K562 (cell line): Measurements from ENCODE around the gene PLCB3. TPM values are rescaled to one million over a fixed set of nuclear protein-coding genes. Genes with fewer than 3 reads are reported as not detected.

Source experiments
- BCL6 ChIP-seq: fragments of 250-450 bp; sonication (Bioruptor Pico); IDR thresholded peaks from 2 replicates; pipeline ENCODE4 v1.4.0; 2020
- BHLHE40 ChIP-seq: IDR thresholded peaks from 2 replicates; pipeline ENCODE4 v1.6.1; 2011; ENCODE audit warnings: low read length, improper control_type of control experiment
- CTBP1 ChIP-seq: fragments of 450-650 bp; IDR thresholded peaks from 2 replicates; pipeline ENCODE4 v1.6.1; 2016; ENCODE audit warnings: borderline replicate concordance
- CXXC5 ChIP-seq: fragments of 250-450 bp; sonication (Bioruptor Pico); IDR thresholded peaks from 2 replicates; pipeline ENCODE4 v1.8.0; 2022; ENCODE audit warnings: inconsistent platforms, mild to moderate bottlenecking, moderate library complexity
- GTF2E2 ChIP-seq: fragments of 200-800 bp; sonication (Bioruptor generic); IDR thresholded peaks from 2 replicates; pipeline ENCODE4 v1.6.1; 2016; ENCODE audit warnings: missing genetic modification characterization, missing compliant biosample characterization
- IFI16 ChIP-seq: fragments of 250-450 bp; sonication (Bioruptor Pico); IDR thresholded peaks from 2 replicates; pipeline ENCODE4 v2.1.2; 2022; ENCODE audit warnings: mild to moderate bottlenecking, inconsistent platforms
- KLF10 ChIP-seq: fragments of 250-450 bp; sonication (Bioruptor Pico); IDR thresholded peaks from 2 replicates; pipeline ENCODE4 v1.6.1; 2021; ENCODE audit warnings: matching md5 sums
- MAFG ChIP-seq: fragments of 450-650 bp; conservative IDR thresholded peaks from 2 replicates; pipeline ENCODE4 v1.6.1; 2016; ENCODE audit warnings: missing genetic modification characterization, missing compliant biosample characterization
- MAZ ChIP-seq, 2 experiments: fragments of 450-650 bp in 1 of 2; sonication (generic) in 1 of 2; formaldehyde crosslinking; IDR thresholded peaks in 1 of 2; conservative IDR thresholded peaks in 1 of 2; 2 replicates each; pipeline versions ENCODE4 v1.4.0 to v1.5.0; 2020; ENCODE audit warnings: mild to moderate bottlenecking in 1 of 2, missing genetic modification reagents in 1 of 2
- NCOA1 ChIP-seq: fragments of 450-650 bp; IDR thresholded peaks from 2 replicates; pipeline ENCODE4 v1.6.1; 2016; ENCODE audit warnings: low read depth
- SMARCE1 ChIP-seq: fragments of 450-650 bp; IDR thresholded peaks from 2 replicates; pipeline ENCODE4 v1.7.1; 2016; ENCODE audit warnings: mild to moderate bottlenecking
- STAG1 ChIP-seq: sonication (generic); formaldehyde crosslinking; IDR thresholded peaks from 2 replicates; pipeline ENCODE4 v1.5.0; 2020; ENCODE audit warnings: missing genetic modification reagents, borderline replicate concordance
- ZFP1 ChIP-seq: fragments of 450-650 bp; formaldehyde crosslinking; IDR thresholded peaks from 2 replicates; pipeline ENCODE4 v1.4.0; 2020; ENCODE audit warnings: mild to moderate bottlenecking, mixed read lengths
- polyA plus RNA-seq, 8 experiments: library from polyadenylated mRNA; depleted of rRNA in 4 of 8; stranded (reverse) in 5 of 8; unstranded in 3 of 8; fragments of >200 nt; fragmentation: Nextera tagmentation in 2 of 8; fragmentation: Illumina TruSeq in 1 of 8; extraction: Ambion mirVana in 2 of 8; extraction: Trizol in 1 of 8; gene quantifications; 2 replicates each; pipeline versions ENCODE4 v1.2.1 to v1.2.3, GENCODE V29; 2011 to 2014; ENCODE audit warnings: inconsistent platforms in 1 of 8, missing spikeins in 1 of 8
- total RNA-seq, 7 experiments: library from RNA; depleted of rRNA in 6 of 7; stranded (reverse); fragments of >200 nt in 6 of 7; fragmentation: Illumina TruSeq in 2 of 7; extraction: Trizol in 2 of 7; gene quantifications; 2 replicates each; pipeline versions ENCODE4 v1.2.1 to v1.2.3, GENCODE V29; 2011 to 2021; ENCODE audit warnings: low replicate concordance in 1 of 7
- TF ChIP-seq, protein P1 (sequence below): sonication (generic); IDR thresholded peaks from 2 replicates; pipeline ENCODE4 v1.6.1; 2016
- TF ChIP-seq, protein P2 (sequence below): fragments of 450-650 bp; IDR thresholded peaks from 2 replicates; pipeline ENCODE4 v1.6.1; 2018; ENCODE audit warnings: mild to moderate bottlenecking, low read depth; ENCODE audit not compliant: partially characterized antibody
- TF ChIP-seq, protein P3 (sequence below): IDR thresholded peaks from 3 replicates; pipeline ENCODE4 v1.6.1; 2011; ENCODE audit warnings: borderline replicate concordance, mild to moderate bottlenecking; ENCODE audit not compliant: insufficient read length, insufficient read depth
- TF ChIP-seq, protein P4 (sequence below): sonication (generic); formaldehyde crosslinking; IDR thresholded peaks from 2 replicates; pipeline ENCODE4 v1.8.1; 2023; ENCODE audit warnings: missing genetic modification reagents, mild to moderate bottlenecking, borderline replicate concordance
- TF ChIP-seq, protein P5 (sequence below): fragments of 450-650 bp; formaldehyde crosslinking; IDR thresholded peaks from 2 replicates; pipeline ENCODE4 v1.4.0; 2020; ENCODE audit warnings: mild to moderate bottlenecking

Gene PLCB3
- total and polyA plus RNA-seq, 9 of the 15 experiments (the other 6 are each of a cell fraction or from before 2014, with no cell fraction given), result 0.31 to 44.8 (median 14.6) TPM

DNA sequence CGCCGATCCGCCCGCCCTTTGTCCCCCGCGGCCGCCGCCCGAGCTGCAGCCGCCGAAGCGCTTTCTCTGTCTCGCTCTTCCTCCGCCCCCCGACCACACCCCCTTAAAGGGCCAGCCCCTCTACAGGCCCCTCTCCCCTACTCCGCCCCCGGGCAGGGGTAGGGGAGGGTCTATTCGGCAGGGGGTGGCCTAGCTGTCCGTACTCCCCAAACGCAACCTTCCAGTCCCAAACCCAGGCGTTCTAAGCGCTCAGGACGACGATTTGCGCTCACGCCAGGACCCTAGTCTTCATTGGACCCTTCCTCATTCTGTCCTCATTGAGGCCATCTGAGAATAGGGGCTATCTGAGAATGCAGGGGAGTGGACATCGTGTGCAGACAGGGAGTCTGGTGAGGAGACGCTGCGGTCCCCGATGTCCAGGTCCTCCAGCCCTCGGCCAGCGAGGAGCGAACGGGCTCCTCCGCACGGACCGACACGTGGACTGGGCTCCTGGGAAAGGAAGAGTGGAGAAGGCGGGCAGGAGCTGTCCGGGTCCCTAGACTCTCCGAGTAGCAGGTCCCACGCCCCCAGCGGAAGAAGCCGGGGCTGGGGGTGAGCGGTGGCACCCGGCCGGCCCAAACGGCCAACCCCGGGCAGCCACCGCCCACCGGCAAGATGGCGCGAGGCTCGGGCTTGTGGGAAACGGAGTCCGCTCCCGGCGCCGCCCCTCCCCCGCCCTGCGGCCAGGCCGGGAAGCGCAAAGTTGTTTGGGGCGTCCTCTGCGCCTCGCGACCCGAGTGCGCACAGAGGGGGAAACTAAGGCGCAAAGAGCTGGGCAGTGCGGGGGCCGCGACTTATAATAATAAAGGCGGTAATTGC is 4.2 kb upstream of the PLCB3 start, which contains the start of gene PPP1R14B (continued):
- TF ChIP-seq, protein P1, sequence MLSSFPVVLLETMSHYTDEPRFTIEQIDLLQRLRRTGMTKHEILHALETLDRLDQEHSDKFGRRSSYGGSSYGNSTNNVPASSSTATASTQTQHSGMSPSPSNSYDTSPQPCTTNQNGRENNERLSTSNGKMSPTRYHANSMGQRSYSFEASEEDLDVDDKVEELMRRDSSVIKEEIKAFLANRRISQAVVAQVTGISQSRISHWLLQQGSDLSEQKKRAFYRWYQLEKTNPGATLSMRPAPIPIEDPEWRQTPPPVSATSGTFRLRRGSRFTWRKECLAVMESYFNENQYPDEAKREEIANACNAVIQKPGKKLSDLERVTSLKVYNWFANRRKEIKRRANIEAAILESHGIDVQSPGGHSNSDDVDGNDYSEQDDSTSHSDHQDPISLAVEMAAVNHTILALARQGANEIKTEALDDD, result no peak
- peak; percentile 58; the same call in 1 of the 2 replicates for TF ChIP-seq NCOA1
- TF ChIP-seq, protein P2, sequence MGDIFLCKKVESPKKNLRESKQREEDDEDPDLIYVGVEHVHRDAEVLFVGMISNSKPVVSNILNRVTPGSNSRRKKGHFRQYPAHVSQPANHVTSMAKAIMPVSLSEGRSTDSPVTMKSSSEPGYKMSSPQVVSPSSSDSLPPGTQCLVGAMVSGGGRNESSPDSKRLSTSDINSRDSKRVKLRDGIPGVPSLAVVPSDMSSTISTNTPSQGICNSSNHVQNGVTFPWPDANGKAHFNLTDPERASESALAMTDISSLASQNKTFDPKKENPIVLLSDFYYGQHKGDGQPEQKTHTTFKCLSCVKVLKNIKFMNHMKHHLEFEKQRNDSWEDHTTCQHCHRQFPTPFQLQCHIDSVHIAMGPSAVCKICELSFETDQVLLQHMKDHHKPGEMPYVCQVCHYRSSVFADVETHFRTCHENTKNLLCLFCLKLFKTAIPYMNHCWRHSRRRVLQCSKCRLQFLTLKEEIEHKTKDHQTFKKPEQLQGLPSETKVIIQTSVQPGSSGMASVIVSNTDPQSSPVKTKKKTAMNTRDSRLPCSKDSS, result no peak
- peak; percentile 91 to 92 for TF ChIP-seq MAZ (CRISPR knock-in tag; conservative IDR thresholded peaks at IDR 0.05 in 1 of 2, IDR thresholded peaks at IDR 0.05 in 1 of 2)
- TF ChIP-seq BCL6, result no peak
- TF ChIP-seq MAFG (tag), result no peak
- TF ChIP-seq BHLHE40, result 0 out of 2 replicates have a peak, but pooled peaks have one; percentile 19
- TF ChIP-seq IFI16, result no peak
- no peak for TF ChIP-seq KLF10 (CRISPR knock-in tag)
- TF ChIP-seq, protein P3, sequence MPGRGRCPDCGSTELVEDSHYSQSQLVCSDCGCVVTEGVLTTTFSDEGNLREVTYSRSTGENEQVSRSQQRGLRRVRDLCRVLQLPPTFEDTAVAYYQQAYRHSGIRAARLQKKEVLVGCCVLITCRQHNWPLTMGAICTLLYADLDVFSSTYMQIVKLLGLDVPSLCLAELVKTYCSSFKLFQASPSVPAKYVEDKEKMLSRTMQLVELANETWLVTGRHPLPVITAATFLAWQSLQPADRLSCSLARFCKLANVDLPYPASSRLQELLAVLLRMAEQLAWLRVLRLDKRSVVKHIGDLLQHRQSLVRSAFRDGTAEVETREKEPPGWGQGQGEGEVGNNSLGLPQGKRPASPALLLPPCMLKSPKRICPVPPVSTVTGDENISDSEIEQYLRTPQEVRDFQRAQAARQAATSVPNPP, result no peak
- peak; percentile 90 for TF ChIP-seq CXXC5 (CRISPR knock-in tag)
- TF ChIP-seq STAG1, result no peak
- TF ChIP-seq ZFP1 (CRISPR knock-in tag), result no peak
- no peak for TF ChIP-seq SMARCE1
- TF ChIP-seq, protein P4, sequence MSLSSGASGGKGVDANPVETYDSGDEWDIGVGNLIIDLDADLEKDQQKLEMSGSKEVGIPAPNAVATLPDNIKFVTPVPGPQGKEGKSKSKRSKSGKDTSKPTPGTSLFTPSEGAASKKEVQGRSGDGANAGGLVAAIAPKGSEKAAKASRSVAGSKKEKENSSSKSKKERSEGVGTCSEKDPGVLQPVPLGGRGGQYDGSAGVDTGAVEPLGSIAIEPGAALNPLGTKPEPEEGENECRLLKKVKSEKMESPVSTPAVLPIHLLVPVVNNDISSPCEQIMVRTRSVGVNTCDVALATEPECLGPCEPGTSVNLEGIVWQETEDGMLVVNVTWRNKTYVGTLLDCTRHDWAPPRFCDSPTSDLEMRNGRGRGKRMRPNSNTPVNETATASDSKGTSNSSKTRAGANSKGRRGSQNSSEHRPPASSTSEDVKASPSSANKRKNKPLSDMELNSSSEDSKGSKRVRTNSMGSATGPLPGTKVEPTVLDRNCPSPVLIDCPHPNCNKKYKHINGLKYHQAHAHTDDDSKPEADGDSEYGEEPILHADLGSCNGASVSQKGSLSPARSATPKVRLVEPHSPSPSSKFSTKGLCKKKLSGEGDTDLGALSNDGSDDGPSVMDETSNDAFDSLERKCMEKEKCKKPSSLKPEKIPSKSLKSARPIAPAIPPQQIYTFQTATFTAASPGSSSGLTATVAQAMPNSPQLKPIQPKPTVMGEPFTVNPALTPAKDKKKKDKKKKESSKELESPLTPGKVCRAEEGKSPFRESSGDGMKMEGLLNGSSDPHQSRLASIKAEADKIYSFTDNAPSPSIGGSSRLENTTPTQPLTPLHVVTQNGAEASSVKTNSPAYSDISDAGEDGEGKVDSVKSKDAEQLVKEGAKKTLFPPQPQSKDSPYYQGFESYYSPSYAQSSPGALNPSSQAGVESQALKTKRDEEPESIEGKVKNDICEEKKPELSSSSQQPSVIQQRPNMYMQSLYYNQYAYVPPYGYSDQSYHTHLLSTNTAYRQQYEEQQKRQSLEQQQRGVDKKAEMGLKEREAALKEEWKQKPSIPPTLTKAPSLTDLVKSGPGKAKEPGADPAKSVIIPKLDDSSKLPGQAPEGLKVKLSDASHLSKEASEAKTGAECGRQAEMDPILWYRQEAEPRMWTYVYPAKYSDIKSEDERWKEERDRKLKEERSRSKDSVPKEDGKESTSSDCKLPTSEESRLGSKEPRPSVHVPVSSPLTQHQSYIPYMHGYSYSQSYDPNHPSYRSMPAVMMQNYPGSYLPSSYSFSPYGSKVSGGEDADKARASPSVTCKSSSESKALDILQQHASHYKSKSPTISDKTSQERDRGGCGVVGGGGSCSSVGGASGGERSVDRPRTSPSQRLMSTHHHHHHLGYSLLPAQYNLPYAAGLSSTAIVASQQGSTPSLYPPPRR, result no peak
- no peak; the same call in 1 of the 2 replicates for TF ChIP-seq GTF2E2
- TF ChIP-seq, protein P5, sequence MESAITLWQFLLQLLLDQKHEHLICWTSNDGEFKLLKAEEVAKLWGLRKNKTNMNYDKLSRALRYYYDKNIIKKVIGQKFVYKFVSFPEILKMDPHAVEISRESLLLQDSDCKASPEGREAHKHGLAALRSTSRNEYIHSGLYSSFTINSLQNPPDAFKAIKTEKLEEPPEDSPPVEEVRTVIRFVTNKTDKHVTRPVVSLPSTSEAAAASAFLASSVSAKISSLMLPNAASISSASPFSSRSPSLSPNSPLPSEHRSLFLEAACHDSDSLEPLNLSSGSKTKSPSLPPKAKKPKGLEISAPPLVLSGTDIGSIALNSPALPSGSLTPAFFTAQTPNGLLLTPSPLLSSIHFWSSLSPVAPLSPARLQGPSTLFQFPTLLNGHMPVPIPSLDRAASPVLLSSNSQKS (CRISPR knock-in tag), result no peak
- TF ChIP-seq CTBP1, result peak; percentile 70
